ENCODE results near the gene RTF1.

The RTF1 gene

DNA sequence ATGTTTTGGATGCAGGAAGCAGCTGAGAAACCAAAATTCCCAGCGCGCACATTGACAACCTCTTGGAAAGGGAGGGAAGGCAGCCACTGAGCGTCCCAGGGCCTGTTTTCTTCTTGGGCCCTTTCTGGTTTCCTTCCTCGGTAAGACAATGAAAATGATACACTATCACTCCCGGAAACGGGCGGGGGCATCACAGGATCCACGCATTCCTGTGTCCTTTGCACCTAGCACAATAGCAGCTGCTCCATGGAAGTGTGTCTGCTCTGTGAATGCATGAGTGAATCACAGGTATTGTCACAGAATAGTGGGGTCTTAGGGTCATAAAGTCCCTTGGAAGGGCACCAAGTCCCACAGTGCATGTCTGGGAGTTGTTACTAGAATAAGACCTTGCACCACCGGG lies 70.5 kb downstream of the RTF1 start:
- TF ChIP-seq, protein P1, sequence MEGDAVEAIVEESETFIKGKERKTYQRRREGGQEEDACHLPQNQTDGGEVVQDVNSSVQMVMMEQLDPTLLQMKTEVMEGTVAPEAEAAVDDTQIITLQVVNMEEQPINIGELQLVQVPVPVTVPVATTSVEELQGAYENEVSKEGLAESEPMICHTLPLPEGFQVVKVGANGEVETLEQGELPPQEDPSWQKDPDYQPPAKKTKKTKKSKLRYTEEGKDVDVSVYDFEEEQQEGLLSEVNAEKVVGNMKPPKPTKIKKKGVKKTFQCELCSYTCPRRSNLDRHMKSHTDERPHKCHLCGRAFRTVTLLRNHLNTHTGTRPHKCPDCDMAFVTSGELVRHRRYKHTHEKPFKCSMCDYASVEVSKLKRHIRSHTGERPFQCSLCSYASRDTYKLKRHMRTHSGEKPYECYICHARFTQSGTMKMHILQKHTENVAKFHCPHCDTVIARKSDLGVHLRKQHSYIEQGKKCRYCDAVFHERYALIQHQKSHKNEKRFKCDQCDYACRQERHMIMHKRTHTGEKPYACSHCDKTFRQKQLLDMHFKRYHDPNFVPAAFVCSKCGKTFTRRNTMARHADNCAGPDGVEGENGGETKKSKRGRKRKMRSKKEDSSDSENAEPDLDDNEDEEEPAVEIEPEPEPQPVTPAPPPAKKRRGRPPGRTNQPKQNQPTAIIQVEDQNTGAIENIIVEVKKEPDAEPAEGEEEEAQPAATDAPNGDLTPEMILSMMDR (IDR thresholded peaks at IDR 0.05; ENCODE audit: insufficient read depth, low read depth, low read length, missing control alignments) = no peak
- no peak for DNase-seq (ENCODE audit: low read depth)
- no peak overlapping the region for H3K4me3 ChIP-seq (ENCODE audit: low read depth, low read length)

DNA sequence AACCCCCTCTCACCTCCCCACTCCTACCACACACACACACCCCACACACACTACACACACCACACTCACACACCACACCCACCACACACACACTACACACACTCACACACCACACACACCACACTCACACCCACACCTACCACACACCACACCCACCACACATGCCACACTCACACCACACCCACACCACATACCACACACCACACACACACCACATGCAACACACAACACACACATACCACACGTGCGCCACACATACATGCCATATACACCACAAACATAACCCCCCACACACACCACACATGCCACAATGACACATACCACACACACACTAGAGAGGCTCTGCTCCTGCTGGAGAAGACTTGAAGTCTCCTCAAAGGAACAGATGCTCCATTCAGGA lies 70.9 kb downstream of the RTF1 start:
- DNase-seq (ENCODE audit: low read depth) = no peak
- TF ChIP-seq, protein P1 (IDR thresholded peaks at IDR 0.05; ENCODE audit: insufficient read depth, low read depth, low read length, missing control alignments) = no peak

DNA sequence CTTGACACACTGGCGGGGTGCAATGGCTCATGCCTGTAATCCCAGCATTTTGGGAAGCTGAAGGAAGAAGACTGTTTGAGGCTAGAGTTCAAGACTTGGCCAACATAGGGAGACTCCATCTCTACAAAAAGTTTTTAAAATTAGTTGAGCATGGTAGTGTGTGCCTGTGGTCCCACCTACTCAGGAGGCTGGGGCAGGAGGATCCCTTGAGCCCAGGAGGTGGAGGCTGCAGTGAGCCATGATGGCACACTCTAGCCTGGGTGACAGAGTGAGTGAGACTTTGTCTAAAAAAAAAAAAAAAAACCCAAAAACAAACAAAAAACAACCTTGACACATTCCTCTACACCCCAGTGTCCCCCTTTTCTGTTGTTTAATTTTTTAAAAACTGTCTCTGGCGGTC lies 72.7 kb downstream of the RTF1 start:
- H3K4me3 ChIP-seq (ENCODE audit: low read depth, low read length) = no peak overlapping the region
- no peak for DNase-seq (ENCODE audit: low read depth)
- TF ChIP-seq, protein P1 (IDR thresholded peaks at IDR 0.05; ENCODE audit: insufficient read depth, low read depth, low read length, missing control alignments) = no peak

More for the DNA sequence above, 70.9 kb downstream of the RTF1 start:
- no peak overlapping the region for H3K4me3 ChIP-seq (ENCODE audit: low read depth, low read length)

DNA sequence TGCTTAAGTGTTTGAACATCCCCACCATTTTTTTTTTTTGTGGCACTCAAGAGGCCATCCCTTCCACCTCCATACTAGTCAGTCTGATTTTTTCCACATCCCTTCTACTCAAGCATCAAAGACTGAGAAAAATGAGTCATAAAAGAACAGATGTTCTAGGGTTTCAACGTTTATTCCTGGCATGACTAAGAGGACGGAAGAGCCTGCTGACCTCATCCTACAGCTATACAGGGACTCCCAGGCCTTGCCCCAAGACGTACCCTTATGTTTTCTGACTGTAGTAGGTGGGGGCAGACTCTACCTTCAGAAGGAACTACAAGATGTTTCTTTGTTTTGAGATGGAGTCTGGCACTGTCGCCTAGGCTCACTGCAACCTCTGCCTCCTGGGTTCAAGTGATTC lies 73.5 kb downstream of the RTF1 start:
- H3K4me3 ChIP-seq (ENCODE audit: low read depth, low read length) = no peak overlapping the region
- DNase-seq (ENCODE audit: low read depth) = peak; percentile 85
- TF ChIP-seq, protein P1 (IDR thresholded peaks at IDR 0.05; ENCODE audit: insufficient read depth, low read depth, low read length, missing control alignments) = no peak

DNA sequence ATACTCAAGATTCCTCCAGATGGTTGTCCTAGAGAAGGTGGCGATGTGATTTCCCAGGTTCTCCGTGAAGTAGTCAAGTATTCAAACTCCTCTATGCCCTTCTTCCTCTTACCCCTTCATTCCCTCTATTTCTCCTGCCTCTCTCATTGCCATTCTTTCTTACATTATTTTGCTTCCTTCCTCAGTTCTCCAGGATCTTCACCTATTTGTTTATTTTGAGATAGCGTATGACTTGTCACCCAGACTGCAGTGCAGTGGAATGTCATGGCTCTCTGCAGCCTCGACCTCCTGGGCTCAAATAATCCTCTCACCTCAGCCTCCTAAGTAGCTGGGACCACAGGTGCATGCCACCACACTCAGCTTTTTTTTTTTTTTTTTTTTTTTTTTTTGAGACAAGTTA lies 75.0 kb downstream of the RTF1 start:
- no peak for DNase-seq (ENCODE audit: low read depth)
- no peak overlapping the region for H3K4me3 ChIP-seq (ENCODE audit: low read depth, low read length)
- TF ChIP-seq, protein P1 (IDR thresholded peaks at IDR 0.05; ENCODE audit: insufficient read depth, low read depth, low read length, missing control alignments) = no peak

DNA sequence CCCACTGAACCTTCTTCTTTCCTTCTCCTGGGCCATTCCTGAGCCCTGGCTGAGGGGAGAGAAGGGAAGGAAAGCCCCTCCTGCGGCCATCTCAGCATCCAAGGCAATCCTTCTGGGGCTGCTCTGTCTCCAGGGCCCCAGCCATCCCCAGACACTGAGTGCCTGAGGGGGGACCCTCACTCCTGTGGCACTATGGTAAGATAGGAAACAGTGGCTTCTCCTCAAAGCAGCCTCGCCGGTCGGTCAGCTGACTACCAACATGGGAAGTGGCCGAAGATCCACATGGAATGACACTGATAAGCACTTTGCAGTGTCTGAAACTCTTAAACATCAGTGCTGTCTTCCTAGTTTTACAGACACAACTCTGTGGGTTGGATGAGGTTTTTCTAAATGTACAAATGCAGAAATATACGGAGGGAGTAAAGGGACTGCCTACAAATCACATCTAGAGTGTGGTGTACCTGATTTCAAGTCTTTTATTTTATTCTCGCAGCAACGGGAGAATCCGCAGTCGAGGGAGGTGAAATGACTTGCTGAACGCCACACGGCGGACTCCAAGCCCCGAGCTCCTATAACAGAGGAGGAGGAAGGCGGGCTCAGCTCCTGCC lies 75.8 kb downstream of the RTF1 start:
- TF ChIP-seq, protein P1 (IDR thresholded peaks at IDR 0.05; ENCODE audit: insufficient read depth, low read depth, low read length, missing control alignments) = no peak
- DNase-seq (ENCODE audit: low read depth) = no peak
- H3K4me3 ChIP-seq (ENCODE audit: low read depth, low read length) = peak overlapping the region; percentile 71

Measured in GM12865 (cell line).